ENCODE data around the gene SSTR1.
A peak's percentile ranks its signal among the peaks of the same experiment; 100 is the strongest.
"Not testable (repeated sequence)": the region's sequence is repeated elsewhere in the genome, so short reads cannot be mapped to it uniquely, and the experiment has no call there.

Gene SSTR1, protein sequence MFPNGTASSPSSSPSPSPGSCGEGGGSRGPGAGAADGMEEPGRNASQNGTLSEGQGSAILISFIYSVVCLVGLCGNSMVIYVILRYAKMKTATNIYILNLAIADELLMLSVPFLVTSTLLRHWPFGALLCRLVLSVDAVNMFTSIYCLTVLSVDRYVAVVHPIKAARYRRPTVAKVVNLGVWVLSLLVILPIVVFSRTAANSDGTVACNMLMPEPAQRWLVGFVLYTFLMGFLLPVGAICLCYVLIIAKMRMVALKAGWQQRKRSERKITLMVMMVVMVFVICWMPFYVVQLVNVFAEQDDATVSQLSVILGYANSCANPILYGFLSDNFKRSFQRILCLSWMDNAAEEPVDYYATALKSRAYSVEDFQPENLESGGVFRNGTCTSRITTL

DNA sequence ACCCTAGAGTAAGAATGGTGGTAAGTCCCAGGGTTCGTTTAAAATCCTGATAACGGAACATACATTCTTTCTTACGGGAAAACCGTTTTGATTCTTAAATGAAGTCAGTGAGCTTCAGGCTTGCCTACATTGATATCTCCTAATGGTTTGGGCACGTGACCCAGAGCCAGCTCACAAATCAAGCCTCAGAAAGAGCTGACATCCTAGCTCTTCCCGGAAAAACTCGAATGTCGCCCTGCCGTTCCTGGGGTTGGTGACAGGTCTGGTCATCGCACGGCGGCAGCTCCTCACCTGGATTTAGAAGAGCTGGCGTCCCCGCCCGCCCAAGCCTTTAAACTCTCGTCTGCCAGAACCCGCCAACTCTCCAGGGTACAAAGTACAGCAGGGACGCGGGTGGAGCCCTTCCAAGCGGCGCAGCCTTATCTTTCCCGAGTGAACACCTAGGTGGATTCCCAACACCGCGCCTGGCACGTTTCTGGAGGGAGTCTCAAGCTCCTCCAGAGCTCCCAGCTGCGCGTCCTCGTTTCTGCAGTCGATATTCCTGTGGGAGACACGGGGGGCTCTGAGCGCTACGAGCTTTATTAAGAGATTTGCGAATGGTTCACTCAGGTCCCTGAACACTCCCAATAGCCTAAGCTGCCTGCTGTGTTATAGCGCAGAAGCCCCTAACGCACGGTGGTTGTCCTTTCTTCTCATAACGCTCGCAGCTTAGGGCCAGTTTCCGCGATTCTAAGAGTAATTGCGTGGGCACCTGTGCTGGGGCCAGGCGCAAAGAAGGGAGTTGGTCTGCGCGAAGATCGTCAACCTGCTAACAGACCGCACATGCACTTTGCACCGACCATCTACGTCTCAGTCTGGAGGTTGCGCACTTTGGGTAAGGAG is at the start of gene SSTR1:
TSS of gene SSTR1 (plus strand) at position 169 of the 882 bp plus-strand sequence. CDS start 1,486 bp downstream, outside the sequence.
- no peak for DNase-seq

DNA sequence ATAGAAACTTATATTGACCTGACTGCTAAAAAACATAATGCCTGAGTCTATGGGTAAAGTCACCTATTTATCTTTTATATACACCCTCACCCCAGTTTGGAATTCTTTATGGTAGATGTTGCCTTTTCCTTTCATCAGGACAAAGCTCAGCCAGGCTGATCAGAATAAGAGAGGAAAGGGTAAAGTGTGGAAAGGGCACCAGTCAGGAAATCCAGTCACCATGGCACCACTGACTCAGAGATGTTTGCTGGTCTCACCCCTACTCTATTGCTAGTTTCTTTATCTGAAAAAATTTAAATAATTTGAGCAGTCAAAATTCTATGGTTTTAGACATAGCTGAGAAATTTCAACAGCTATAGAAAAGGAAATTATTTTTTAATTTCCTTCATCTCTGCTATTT is 49.2 kb upstream of the SSTR1 start:
- no peak for DNase-seq

DNA sequence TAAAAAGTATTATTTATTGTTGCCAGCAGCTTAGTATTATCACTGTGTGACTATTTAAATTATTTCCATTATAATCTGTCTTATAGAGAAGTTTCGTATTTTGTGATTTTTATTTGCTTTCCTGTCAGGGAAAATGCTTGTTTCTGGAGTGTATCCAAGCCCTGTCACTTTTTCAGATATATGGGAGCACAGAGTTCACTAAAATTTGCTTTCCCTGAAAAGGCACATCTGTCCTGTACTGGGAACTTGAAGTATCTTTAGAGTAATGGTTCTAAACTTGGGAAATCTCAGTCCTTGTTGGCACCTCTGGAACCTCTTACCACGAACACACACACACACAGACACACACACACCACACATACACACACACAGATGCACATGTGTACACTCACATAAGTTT is 39.3 kb upstream of the SSTR1 start:
- no peak for DNase-seq

DNA sequence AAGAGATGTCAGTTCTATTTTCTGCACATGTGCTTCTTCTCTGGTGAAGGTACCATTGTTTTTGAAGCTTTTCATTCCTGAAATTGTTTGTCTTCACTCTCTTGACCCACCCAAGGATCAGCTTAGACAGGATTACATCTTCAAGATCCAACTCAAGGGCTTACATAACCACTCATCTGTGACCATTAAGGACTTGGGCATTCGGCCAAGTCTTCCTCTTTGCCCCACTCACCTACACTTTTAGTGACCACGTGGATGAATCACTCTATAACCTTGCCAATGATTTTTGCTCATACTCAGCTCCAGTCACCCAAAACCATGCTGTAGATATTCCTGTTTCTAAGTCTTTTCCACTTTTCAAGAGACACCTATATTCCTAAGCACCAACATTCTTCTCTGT is 36.5 kb upstream of the SSTR1 start:
- DNase-seq = no peak

DNA sequence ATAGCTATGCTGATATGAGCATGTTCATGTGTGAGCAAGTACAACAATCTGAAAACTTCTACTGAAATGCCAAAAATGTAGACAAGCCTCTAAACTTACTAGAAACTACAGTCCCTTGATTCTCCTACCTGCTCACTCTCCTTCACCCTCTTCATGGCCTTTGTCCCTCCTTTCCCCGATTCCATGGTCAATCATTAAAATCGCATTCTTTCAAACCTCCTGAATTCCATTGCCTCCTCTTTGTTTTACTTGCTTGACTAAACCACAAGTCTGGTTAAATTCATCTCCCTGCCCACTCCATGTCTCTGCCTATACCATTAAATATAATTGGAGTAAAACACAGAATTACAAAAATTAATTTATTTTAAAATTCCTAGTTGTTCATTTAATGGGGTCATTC is 33.0 kb upstream of the SSTR1 start:
- no peak for DNase-seq

DNA sequence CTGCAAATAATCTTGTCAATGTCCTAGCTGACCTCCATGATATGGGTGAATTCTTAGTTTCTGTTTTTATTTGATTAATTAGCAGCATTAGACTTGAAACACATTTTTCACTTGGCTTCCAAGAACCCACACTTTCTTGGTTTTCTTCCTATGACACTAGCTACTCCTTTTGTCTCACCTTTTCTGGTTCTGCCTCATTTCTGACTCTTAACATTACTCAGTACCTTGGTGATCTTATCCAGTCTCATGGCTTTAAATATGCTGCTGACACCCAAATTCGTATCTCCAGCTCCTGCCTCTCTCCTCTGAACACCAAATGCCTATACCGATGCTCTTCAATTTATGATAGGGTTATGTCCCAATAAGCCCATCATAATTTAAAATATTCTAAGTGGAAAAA is 32.0 kb upstream of the SSTR1 start:
- no peak for DNase-seq

DNA sequence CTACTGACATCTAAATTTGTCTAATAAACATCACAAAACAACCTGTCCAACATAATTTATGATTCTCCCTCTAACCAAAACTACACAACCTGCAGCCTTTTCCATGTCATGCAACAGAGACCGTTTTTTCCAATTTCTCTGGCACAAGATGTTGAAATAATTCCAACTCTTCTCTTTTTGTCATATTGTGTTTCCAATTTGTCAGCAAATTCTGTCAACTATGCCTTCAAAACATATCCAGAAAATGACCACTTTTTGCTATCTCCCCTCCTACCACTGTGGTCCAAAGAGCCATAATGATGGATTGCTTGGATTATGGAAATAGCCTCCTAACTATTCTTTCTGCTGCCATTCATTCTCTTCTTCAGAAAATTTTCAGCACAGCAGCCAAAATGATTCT is 31.3 kb upstream of the SSTR1 start:
- no peak for DNase-seq

DNA sequence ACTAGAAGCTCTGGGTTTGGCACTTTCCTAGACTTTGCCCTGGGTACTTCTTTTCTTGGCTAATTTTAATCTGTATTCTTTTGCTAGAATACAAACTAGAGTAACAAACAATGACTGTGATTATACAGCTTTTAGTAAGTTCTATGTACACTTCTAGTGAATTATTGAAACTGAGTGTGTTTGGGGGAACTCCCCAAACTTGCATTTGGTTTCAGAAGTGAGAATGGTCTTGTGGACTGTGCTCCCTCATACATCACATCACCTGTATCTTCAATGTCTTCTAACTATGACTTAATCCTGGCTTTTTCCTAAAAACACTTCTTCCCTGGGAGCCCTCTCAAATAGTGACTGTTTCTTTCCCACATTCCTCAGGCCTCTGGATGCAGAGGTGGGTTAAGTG is 23.6 kb upstream of the SSTR1 start:
- no peak for DNase-seq

DNA sequence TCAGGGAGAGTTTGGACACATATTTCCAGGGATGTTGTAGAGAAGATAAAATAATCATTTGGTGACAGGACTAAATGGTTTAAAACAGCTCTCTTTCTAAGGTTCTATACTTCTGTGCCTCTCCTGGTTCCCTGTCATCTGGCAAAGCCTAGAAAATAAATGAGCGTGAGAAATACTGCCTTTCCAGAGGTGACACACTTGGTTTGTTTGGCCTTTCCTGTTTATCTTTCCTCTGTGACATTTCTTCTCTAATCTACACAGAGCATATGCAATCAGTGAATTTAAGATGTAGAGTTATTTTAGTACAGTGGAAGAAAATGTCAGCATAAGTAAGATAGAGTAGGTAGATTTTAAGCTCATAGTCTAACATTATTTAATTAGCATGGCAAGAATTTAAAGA is 22.0 kb upstream of the SSTR1 start:
- DNase-seq = no peak

DNA sequence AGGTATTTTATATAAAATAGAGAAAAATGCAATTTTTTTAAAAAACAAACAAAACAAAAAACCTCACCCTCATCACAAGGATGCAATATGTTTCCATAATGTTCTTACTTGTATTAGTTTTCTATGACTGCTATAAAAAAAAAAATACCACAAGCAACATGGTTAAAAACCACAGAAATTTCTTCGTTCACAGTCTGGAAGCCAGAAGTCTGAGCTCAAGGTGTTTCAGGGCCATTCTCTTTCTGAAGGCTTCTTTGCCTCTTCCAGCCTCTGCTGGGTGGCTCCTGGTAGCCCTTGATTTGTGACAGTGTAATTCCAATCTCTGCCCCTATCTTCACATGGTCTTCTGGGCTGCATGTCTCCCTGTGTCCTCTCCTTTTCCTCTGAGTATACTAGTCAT is 21.5 kb upstream of the SSTR1 start:
- no peak for DNase-seq

DNA sequence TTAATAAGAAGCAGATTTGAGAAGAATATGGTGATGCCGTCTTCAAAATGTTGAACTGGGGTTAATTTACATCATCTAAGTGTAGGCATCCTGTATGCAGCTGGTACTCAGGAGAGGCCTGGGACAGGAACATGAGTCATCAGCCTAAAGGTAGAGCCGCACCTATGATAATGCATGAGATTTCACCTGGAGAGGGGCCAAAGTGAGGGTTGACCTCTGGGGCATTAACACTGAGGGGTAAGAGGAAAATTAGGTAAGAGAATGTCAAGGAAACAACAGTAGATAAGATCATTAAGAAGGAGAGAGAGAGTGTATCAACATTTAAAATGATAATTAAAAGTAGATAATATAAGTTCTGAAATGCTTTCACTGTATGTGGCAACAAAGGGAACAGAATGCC is 20.2 kb upstream of the SSTR1 start:
- DNase-seq = no peak

DNA sequence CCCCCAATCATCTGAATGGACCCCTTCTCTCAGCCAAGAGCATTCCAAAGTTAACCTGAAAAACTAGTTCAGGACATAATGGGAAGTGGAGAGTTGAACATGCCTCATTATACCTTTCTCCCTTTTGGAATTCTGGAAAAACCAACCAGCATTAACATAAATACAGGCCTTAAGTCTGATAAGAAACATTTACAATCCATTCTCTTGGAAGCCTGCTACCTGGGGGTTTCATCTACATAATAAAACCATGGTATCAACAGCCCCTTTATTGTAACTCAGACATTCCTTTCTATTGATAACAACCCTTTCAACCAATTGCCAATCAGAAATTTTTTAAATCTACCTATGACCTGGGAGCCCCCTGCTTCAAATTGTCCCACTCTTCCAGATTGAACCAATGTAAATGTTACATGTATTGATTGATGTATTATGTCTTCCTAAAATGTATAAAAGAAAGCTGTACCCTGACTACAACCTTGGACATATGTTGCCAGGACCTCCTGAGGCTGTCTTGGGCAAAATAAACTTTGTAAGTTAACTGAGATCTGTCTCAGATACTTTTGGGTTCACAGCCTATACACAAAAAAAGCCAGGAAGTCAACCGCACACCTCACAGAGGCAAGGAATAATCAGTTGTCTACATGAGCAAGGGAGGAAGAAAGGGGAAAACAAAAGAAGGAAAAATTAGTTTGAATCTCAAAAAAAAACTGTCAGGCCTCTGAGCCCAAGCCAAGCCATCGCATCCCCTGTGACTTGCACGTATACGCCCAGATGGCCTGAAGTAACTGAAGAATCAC is 17.6 kb upstream of the SSTR1 start:
- DNase-seq = no peak

DNA sequence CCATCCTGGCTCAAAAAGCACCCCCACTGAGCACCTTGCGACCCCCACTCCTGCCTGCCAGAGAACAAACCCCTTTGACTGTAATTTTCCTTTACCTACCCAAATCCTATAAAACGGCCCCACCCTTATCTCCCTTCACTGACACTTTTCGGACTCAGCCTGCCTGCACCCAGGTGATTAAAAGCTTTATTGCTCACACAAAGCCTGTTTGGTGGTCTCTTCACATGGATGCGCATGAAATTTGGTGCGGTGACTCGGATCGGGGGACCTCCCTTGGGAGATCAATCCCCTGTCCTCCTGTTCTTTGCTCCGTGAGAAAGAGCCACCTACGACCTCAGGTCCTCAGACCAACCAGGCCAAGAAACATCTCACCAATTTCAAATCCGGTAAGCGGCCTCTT is 16.9 kb upstream of the SSTR1 start:
- not testable (repeated sequence) for DNase-seq

DNA sequence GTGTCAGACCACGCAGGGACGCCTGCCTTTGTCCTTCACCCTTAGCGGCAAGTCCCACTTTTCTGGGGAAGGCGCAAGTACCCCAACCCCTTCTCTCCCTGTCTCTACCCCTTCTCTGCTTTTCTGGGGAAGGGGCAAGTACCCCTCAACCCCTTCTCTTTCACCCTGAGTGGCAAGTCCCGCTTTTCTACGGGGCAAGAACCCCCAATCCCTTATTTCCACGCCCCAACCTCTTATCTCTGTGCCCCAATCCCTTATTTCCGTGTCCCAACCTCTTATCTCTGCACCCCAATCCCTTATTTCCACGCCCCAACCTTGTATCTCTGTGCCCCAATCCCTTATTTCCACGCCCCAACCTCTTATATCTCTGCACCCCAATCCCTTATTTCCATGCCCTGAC is 16.2 kb upstream of the SSTR1 start:
- not testable (repeated sequence) for DNase-seq

DNA sequence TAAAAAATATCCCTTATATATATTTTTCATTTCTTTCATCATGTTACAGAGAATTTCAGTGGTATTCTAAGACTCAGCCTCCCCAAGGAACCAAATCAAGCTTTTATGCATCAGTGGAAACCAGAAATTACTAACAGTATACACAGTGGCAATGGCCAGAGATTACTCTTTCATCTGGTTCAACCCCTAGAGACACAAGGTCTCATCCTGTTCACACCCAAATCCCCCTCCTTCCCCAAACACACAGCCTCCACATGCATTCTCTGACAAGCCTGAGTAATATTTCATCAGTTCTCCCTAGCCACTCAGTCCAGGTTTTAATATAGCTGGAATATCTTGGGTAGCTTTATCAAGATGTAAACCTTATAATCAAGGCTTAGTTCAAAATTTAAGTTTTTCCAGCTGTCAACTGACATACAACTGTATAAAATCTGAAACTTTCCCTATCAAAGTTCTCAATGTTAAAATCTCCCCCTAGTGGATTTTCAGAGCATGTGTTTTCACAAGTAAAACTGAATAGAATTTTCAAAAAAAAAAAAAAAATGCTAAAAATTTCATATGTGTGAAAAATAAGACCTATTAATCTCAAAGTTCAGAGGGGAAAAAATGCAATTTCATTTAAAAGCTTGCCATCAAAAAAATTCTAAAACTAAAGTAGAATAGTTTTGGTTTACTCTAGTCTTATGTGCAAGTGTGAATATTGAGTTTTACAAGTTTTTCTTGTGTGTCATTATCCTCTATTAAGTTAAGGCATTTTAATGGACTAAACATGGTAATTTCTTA is 10.5 kb upstream of the SSTR1 start:
- peak; percentile 23 for DNase-seq

DNA sequence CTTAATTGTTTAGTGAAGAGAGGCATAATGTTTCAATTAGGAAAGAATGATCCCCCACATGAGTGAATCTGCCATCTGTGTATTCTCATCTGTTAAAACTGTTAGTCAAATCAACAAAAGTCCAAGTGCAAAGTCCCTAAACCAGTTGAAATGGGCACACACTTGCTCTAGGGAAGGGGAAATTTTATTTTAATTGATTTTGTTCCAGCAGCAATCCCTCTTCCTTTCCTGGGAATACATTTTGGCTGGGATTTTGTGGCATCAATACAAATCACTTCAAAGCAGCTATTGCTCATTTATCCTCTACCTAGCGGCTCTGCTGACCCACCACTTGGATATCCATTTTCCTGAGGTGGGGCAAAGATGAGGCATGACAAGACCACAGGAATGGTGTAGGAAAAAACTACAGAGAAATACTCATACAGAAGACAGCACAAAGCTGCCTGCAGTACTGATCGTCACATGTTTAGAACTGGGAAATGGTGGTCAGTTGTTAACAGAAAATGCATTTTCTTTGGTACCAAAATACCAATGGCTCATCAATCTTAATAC is 9.8 kb upstream of the SSTR1 start:
- no peak for DNase-seq

DNA sequence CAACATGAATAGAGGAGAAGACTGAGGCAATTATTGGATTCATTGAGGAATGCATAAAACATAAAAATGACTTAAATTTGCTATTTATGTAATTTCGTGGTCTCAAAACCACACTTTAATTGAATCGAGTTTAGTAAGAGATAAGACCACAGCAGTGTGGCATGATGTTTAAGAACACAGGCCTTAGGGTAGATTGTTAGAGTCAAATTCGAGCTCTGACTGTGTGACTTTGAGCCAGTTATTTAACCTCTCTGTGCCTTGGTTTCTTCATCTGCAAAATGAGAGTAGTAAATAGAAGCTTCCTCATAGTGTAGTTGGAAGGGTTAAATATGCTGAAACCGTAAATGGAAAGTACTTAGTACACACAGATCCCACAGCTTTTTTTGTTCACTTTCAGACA is 9.3 kb upstream of the SSTR1 start:
- no peak for DNase-seq

DNA sequence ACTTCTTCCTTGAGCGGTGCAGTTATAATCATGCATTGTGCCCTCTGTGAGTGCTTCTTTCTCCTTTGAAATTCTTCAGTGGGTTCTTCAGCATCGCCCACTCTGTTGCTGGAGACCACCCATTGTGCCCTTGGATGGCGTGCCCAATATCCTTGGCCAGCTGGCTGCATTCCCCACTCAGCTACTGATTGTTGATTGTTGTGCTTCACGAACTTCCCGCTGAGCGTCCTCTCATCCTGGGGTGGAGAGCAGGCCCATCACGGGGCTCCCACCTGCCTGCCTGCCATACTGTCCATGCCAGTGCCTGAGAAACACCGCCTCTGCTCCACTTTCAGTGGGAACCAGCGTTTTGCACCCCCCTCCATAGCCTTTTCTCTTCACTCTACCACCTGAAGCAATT is 8.6 kb upstream of the SSTR1 start:
- DNase-seq = no peak

DNA sequence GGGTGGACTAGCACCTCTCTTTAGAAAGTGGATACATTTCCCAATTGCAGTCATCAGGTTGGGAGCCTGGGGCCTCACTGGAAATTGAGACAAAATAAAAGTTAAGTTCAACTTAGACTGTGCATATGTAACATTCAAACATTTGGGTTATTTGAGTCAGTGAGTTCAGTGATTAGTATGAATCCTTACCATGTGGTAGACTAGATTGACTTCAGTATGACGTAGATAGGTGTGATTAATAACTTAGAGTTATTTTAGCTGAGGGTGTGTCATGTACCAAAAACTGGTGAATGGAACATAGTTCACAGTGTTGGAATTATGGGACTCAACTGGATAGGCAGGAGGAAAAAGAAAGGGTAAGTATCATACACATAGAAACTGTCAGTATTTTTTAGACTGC is 8.0 kb upstream of the SSTR1 start:
- no peak for DNase-seq

DNA sequence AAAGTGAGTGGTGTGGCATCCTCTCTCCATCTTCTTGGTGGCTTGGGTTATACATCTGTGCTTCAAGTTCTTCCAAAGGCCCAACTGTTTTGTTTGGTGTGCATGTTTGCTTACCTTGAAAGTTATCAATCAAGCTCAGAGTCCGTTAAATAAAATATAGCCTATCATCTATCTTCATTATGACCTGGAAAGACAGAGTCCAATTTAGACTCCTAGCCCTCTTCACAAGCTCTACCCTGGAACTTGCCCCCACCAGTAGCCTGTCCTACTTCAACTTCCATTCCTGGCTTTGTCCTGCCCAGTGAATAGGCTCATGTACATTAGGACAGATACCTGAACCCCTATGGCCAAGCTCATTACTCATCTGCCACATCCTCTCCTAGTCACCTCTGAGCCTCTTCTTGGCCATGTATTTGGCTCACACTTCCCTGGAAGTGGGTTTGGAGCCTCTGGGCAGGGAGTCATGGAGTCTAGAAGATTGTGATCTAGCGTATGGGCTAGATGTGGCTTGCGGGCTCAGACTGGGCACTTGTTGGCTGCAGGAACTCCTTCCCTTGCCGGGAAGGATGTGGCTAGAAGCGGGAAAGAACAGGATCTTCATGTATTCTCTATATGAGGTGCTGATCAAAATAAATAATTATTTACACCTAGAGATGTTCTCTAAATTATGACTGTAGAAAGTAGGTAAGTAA is 6.4 kb upstream of the SSTR1 start:
- DNase-seq = no peak

DNA sequence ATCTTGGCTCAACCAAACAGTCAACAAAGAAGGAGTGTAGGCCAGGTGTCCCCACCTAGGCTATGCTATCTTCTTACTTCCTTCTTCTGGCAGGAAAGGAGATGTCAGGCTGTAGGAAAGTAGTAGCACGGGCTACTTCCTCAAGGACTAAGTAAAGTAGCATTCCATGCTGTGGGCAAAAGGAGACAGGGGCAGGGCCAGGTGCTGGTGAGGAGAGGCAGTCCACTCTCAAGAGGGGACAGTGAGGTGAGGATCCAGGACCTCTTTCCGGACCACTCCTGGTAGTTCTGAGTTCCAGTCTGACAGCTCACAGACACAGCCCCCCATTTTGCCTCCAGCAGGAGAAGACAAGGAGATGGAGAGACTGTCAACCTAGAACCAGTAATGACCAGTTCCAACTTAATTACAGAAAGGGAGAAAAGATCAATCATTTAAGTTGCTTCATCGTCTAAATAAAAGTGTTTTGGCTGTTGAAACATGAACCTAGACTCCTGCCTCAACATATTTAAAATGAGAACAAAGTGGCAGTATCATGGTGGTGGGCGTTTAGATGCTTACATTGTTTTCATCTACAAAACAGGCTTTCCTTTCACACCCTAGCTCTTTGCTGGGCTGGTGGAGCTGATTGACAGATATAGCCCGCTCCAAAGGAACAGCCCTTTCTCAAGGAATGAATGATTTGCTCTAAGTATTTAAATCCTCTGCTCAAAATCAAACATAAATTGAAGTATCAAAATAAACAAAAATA is 5.1 kb upstream of the SSTR1 start:
- DNase-seq = no peak

Measured in CD4-positive, alpha-beta T cell treated with Interleukin-10 for 1 hour (primary cell).